Erythroblast (primary cell): ENCODE results near the gene WAC.

ENCODE experiments used
- GATA1 ChIP-seq: IDR thresholded peaks from 2 replicates; pipeline ENCODE4 v1.6.1; 2011; ENCODE audit warnings: low read depth, mild to moderate bottlenecking, control low read depth, low read length, moderate library complexity
- POLR2A ChIP-seq: IDR thresholded peaks from 2 replicates; pipeline ENCODE4 v1.6.1; 2011; ENCODE audit warnings: mild to moderate bottlenecking, low read length

- no peak for TF ChIP-seq POLR2A
- TF ChIP-seq GATA1, result no peak
Observed at GRCh38 chr10:28600056-28600455, 67.1 kb downstream of the WAC start.
